ENCODE measurements around the gene HMX3. TPM values are rescaled to one million over a fixed set of nuclear protein-coding genes. Genes with fewer than 3 reads are reported as not detected.

Gene HMX3
- total and polyA plus RNA-seq, 11 donors: 0.27 TPM; not detected in 10

DNA sequence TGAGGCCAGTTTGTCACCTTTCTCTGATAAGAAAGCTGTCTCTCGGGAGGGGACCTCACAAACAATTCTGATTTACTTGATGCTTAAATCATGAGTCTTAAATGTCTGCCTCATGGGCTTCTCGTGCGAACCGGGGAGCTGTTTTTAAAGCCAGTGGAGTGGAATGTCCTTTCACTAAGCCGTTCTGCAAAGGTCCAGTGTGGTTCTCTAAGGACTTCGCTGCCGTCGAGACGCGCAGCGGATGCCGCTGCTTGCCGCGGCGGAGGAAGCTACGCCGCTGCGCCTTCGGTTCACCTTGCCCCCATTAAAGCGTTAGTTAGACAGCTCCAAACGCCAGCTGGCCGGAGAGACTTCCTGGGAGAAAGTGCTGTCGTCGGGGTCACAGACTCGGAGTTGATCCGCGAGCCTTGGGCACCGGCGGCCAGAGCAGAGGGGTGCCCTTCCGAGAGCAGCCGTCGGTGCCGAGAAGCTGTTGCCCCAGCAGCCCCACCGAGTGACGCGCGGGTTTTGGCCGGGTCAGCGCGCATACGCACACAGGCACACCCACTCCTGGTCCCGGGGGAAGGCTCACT lies 1.3 kb upstream of the HMX3 start:
- no peak for TF ChIP-seq POLR2A (IDR thresholded peaks at IDR 0.05)
- TF ChIP-seq, protein P1, sequence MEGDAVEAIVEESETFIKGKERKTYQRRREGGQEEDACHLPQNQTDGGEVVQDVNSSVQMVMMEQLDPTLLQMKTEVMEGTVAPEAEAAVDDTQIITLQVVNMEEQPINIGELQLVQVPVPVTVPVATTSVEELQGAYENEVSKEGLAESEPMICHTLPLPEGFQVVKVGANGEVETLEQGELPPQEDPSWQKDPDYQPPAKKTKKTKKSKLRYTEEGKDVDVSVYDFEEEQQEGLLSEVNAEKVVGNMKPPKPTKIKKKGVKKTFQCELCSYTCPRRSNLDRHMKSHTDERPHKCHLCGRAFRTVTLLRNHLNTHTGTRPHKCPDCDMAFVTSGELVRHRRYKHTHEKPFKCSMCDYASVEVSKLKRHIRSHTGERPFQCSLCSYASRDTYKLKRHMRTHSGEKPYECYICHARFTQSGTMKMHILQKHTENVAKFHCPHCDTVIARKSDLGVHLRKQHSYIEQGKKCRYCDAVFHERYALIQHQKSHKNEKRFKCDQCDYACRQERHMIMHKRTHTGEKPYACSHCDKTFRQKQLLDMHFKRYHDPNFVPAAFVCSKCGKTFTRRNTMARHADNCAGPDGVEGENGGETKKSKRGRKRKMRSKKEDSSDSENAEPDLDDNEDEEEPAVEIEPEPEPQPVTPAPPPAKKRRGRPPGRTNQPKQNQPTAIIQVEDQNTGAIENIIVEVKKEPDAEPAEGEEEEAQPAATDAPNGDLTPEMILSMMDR (IDR thresholded peaks at IDR 0.05): no peak
- Histone ChIP-seq H3K4me1 (peaks cover 9 to 56% (median 42%) of the 10 kb centered on the region in 12 donors), H3K36me3 (no peaks in the 10 kb centered on the region), H3K27ac (no peak overlapping the region), H3K27me3 (peaks cover 74 to 100% (median 97%) of the 10 kb centered on the region in 9 donors), H3K4me3 (peak overlapping the region in 2 of 12 donors; percentile 43 to 56), H3K9me3 (no peaks in the 10 kb centered on the region)
- intact Hi-C loops (cut with DNase I): loop anchor here in 3 of 10 donors (5.0 to 10.0 kb wide), 3 partner anchors 250 to 830 kb away; no protein-coding TSS in a partner anchor
- ATAC-seq: no peak
- 2 to 4% (median 3%) methylated on average over 18 to 42 of the region's 42 CpGs for WGBS, 4 donors
- no peak for DNase-seq

DNA sequence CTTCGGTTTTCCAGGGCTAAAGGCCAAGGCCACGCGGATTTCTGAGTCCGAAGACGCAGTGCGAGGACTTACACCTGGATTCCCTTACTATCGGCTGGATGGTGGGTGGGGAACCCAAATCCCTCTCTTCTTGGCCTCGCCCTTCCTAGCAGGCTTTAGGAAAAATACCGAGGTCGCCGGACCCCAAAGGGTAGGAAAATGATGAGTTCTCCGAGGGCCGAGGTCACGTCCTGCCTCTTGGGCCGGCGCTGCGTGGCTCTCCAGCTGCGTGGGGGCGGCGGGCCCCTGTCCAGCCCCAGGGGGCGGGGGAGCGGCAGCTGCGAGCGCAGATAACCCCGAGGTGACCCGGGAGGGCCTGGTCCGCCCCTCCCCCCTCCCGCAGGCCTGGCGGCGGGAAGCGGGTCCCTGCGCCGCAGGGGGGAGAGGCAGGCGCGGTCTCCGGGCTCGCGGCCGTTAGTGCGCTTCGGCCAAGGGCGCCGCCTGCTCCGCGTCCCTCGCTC lies 805 bp upstream of the HMX3 start:
- peaks cover 80 to 100% (median 98%) of the 10 kb centered on the region in 9 donors for H3K27me3 ChIP-seq

DNA sequence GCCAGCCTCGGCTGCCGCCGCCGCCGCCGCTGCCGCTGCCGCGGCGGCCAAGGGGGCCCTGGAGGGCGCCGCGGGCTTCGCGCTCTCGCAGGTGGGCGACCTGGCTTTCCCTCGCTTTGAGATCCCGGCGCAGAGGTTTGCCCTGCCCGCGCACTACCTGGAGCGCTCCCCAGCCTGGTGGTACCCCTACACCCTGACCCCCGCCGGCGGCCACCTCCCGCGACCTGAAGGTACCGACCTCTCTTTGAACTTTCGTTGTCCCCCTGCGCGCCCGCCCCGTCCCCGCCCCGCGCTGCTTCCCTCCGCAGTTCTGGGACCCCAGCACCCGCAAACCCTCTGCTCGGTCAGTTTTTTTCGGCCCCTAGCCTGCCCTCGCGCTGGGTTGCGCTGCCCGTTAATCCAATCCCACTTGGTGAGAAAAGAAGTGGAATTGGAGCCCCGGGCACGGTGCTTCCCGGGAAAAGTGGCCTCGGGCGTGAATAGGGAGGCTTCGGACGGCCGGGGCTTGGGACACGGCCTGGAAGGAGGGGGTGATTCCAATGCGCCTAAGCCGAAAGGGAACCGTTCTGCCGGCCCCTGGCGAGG lies 543 bp downstream of the HMX3 start:
- WGBS, 4 donors: 1 to 2% (median 1%) methylated on average over 22 to 59 of the region's 59 CpGs
- ATAC-seq (no peak), DNase-seq (no peak)
- Histone ChIP-seq H3K36me3 (no peaks in the 10 kb centered on the region), H3K9me3 (no peaks in the 10 kb centered on the region), H3K27ac (no peak overlapping the region), H3K4me3 (peak overlapping the region in 11 of 12 donors; percentile 5 to 56 (median 44)), H3K27me3 (peaks cover 85 to 100% (median 100%) of the 10 kb centered on the region in 9 donors), H3K4me1 (peaks cover 9 to 66% (median 44%) of the 10 kb centered on the region in 12 donors)
- intact Hi-C loops (cut with DNase I): loop anchor here in 2 of 10 donors (10.0 kb wide), 2 partner anchors 248 to 828 kb away; no protein-coding TSS in a partner anchor
- TF ChIP-seq POLR2A (IDR thresholded peaks at IDR 0.05): no peak
- TF ChIP-seq, protein P1 (IDR thresholded peaks at IDR 0.05): no peak

More for the DNA sequence above, 805 bp upstream of the HMX3 start:
- intact Hi-C loops (cut with DNase I): loop anchor here in 3 of 10 donors (5.0 to 10.0 kb wide), 3 partner anchors 250 to 830 kb away; no protein-coding TSS in a partner anchor
- Histone ChIP-seq H3K9me3 (no peaks in the 10 kb centered on the region), H3K4me1 (peaks cover 9 to 61% (median 44%) of the 10 kb centered on the region in 12 donors), H3K27ac (no peak overlapping the region), H3K36me3 (no peaks in the 10 kb centered on the region), H3K4me3 (peak overlapping the region in 9 of 12 donors; percentile 26 to 56 (median 47))
- 0 to 3% (median 2%) methylated on average over 1 to 46 of the region's 46 CpGs for WGBS, 4 donors
- TF ChIP-seq POLR2A (IDR thresholded peaks at IDR 0.05): no peak
- TF ChIP-seq, protein P1 (IDR thresholded peaks at IDR 0.05): no peak
- DNase-seq: no peak
- ATAC-seq: no peak
